Measurements from ENCODE around the gene NEK6. TPM values are rescaled to one million over a fixed set of nuclear protein-coding genes. Genes with fewer than 3 reads are reported as not detected.

The NEK6 gene
- total and polyA plus RNA-seq, 2 experiments from 2014 or later, result 33.5 to 44.7 TPM

GRCh38 chr9:124218987-124219461, 38.7 kb upstream of the NEK6 start:
- H3K36me3 ChIP-seq (replicated peaks; ENCODE audit: insufficient read depth, low read depth), result no peaks in the 10 kb centered on the region
- H3K27me3 ChIP-seq, result no peaks in the 10 kb centered on the region
- no peak overlapping the region for H3K4me3 ChIP-seq
- H4K20me1 ChIP-seq (ENCODE audit: insufficient read depth, poor library complexity, severe bottlenecking), result no peaks in the 10 kb centered on the region
- H3K9me3 ChIP-seq (ENCODE audit: low read depth), result no peaks in the 10 kb centered on the region
- TF ChIP-seq EZH2 (IDR thresholded peaks at IDR 0.05; ENCODE audit: borderline replicate concordance) (no peak), CTCF (IDR thresholded peaks at IDR 0.05; ENCODE audit: poor library complexity) (no peak), EZH2phosphoT487 (IDR thresholded peaks at IDR 0.05; ENCODE audit: low read depth, severe bottlenecking, unreplicated experiment) (no peak)
- H3K9me2 ChIP-seq (replicated peaks; ENCODE audit: insufficient read depth), result no peaks in the 10 kb centered on the region
- H3K4me2 ChIP-seq, result no peak overlapping the region
- no peak overlapping the region for H3K27ac ChIP-seq
- H3K4me1 ChIP-seq (ENCODE audit: insufficient read depth), result peaks cover 11% of the 10 kb centered on the region
- H2AFZ ChIP-seq, result no peak overlapping the region
- WGBS (ENCODE audit: low lambda C conversion rate, missing lambda C conversion rate), result 97% methylated on average over 2 of the region's 2 CpGs
- H3K79me2 ChIP-seq, result no peaks in the 10 kb centered on the region
- no peak for DNase-seq (ENCODE audit: low spot score)

- no peaks in the 10 kb centered on the region for H3K9me2 ChIP-seq (replicated peaks; ENCODE audit: insufficient read depth)
- H3K27me3 ChIP-seq, result no peaks in the 10 kb centered on the region
- H3K4me1 ChIP-seq (ENCODE audit: insufficient read depth), result peaks cover 12% of the 10 kb centered on the region
- WGBS (ENCODE audit: low lambda C conversion rate, missing lambda C conversion rate), result 63% methylated on average over 6 of the region's 6 CpGs
- no peaks in the 10 kb centered on the region for H3K36me3 ChIP-seq (replicated peaks; ENCODE audit: insufficient read depth, low read depth)
- H3K4me3 ChIP-seq, result no peak overlapping the region
- no peak overlapping the region for H3K27ac ChIP-seq
- no peak overlapping the region for H2AFZ ChIP-seq
- no peak for DNase-seq (ENCODE audit: low spot score)
- H3K9me3 ChIP-seq (ENCODE audit: low read depth), result no peaks in the 10 kb centered on the region
- H3K79me2 ChIP-seq, result no peaks in the 10 kb centered on the region
- no peaks in the 10 kb centered on the region for H4K20me1 ChIP-seq (ENCODE audit: insufficient read depth, poor library complexity, severe bottlenecking)
- TF ChIP-seq CTCF (IDR thresholded peaks at IDR 0.05; ENCODE audit: poor library complexity) (no peak), EZH2 (IDR thresholded peaks at IDR 0.05; ENCODE audit: borderline replicate concordance) (no peak), EZH2phosphoT487 (IDR thresholded peaks at IDR 0.05; ENCODE audit: low read depth, severe bottlenecking, unreplicated experiment) (no peak)
- no peak overlapping the region for H3K4me2 ChIP-seq
Observed at GRCh38 chr9:124220946-124221451, 36.8 kb upstream of the NEK6 start.

GRCh38 chr9:124221676-124222075, 36.1 kb upstream of the NEK6 start:
- H3K36me3 ChIP-seq (replicated peaks; ENCODE audit: insufficient read depth, low read depth), result no peaks in the 10 kb centered on the region
- no peaks in the 10 kb centered on the region for H3K27me3 ChIP-seq
- TF ChIP-seq EZH2 (IDR thresholded peaks at IDR 0.05; ENCODE audit: borderline replicate concordance) (no peak), EZH2phosphoT487 (IDR thresholded peaks at IDR 0.05; ENCODE audit: low read depth, severe bottlenecking, unreplicated experiment) (no peak), CTCF (IDR thresholded peaks at IDR 0.05; ENCODE audit: poor library complexity) (no peak)
- no peak overlapping the region for H3K4me2 ChIP-seq
- peaks cover 12% of the 10 kb centered on the region for H3K4me1 ChIP-seq (ENCODE audit: insufficient read depth)
- no peak overlapping the region for H2AFZ ChIP-seq
- no peak overlapping the region for H3K4me3 ChIP-seq
- DNase-seq (ENCODE audit: low spot score), result no peak
- no peaks in the 10 kb centered on the region for H3K79me2 ChIP-seq
- no peaks in the 10 kb centered on the region for H4K20me1 ChIP-seq (ENCODE audit: insufficient read depth, poor library complexity, severe bottlenecking)
- H3K27ac ChIP-seq, result no peak overlapping the region
- WGBS (ENCODE audit: low lambda C conversion rate, missing lambda C conversion rate), result 98% methylated on average over 3 of the region's 3 CpGs
- H3K9me2 ChIP-seq (replicated peaks; ENCODE audit: insufficient read depth), result no peaks in the 10 kb centered on the region
- no peaks in the 10 kb centered on the region for H3K9me3 ChIP-seq (ENCODE audit: low read depth)

Data from hepatocyte (in vitro differentiated cells).